Ovary (tissue), 9 donors: ENCODE data around the gene MIA. TPM values are rescaled to one million over a fixed set of nuclear protein-coding genes. Genes with fewer than 3 reads are reported as not detected.
A peak's percentile ranks its signal among the peaks of the same experiment; 100 is the strongest.

ENCODE experiments used
- DNase-seq, 5 donors: peaks; one replicate each; pipeline ENCODE4 v3.0.0-alpha.2; 2019 to 2020
- H3K27ac ChIP-seq, 2 donors: fragments of 200-600 bp; one replicate each; pipeline versions ENCODE4 v1.5.1 to v1.8.0; 2019 to 2022
- H3K27me3 ChIP-seq: fragments of 200-600 bp; one replicate; pipeline ENCODE4 v1.8.0; 2022
- H3K36me3 ChIP-seq: fragments of 200-600 bp; sonication (generic); one replicate; pipeline ENCODE4 v1.5.1; 2019
- H3K4me1 ChIP-seq: one replicate; pipeline ENCODE4 v1.8.1; 2013; ENCODE audit warnings: mild to moderate bottlenecking, moderate library complexity; ENCODE audit not compliant: insufficient read depth
- H3K4me3 ChIP-seq: fragments of 200-600 bp; sonication (generic); one replicate; pipeline ENCODE4 v1.5.1; 2017
- H3K9me3 ChIP-seq, 2 donors: fragments of 200-600 bp in 1 of 2; sonication (generic) in 1 of 2; one replicate each; pipeline versions ENCODE4 v1.5.1 to v1.8.1; 2013 to 2019; ENCODE audit warnings: mild to moderate bottlenecking in 1 of 2, moderate library complexity in 1 of 2
- CTCF ChIP-seq, 3 donors: fragments of 450-650 bp in 2 of 3; fragments of 200-600 bp in 1 of 3; IDR thresholded peaks; one replicate each; pipeline versions ENCODE4 v1.5.1 to v1.8.0; 2016 to 2022; ENCODE audit warnings: antibody characterized with exemption in 3 of 3, mild to moderate bottlenecking in 1 of 3
- EP300 ChIP-seq: sonication (generic); formaldehyde crosslinking; IDR thresholded peaks from one replicate; pipeline ENCODE4 v1.6.1; 2017; ENCODE audit warnings: antibody characterized with exemption
- POLR2A ChIP-seq: fragments of 450-650 bp; IDR thresholded peaks from one replicate; pipeline ENCODE4 v1.6.1; 2017; ENCODE audit warnings: antibody characterized with exemption, mild to moderate bottlenecking, moderate library complexity
- WGBS, 3 donors: extraction: QIAGEN DNeasy Blood & Tissue Kit in 1 of 3; methylation state at CpG; one replicate each; pipeline versions ENCODE4 v1.1.5 to v1.1.7; 2013 to 2017; 5-methylcytosine and 5-hydroxymethylcytosine counted together
- intact Hi-C, 4 donors: fragments of 100-400 bp; cut with DNase I; formaldehyde crosslinking; loops; one replicate each; pipeline versions ENCODE4 v1.11.0 to v1.15.1; 2022 to 2023
- polyA plus RNA-seq, 2 donors: library from polyadenylated mRNA; stranded (reverse); fragments of 200-250 nt in 1 of 2; fragments of 350-450 nt in 1 of 2; fragmentation: Illumina TruSeq in 1 of 2; extraction: RNeasy Lipid Tissue Mini Kit (QIAGEN cat#74804) in 1 of 2; gene quantifications; one replicate each; pipeline ENCODE4 v1.2.3, GENCODE V29; 2013 to 2014
- total RNA-seq, 7 donors: library from RNA; depleted of rRNA in 2 of 7; stranded (reverse); fragments of >200 nt in 2 of 7; fragmentation: NEBNext Ultra II Directional in 3 of 7; extraction: Animal tissue kit (Norgen Biotek cat#: 25700) in 3 of 7; gene quantifications; one replicate each; pipeline versions ENCODE4 v1.1.0 to v1.2.4, GENCODE V29; 2016 to 2023
- donor health status: DM: no; HTN: no; CAD: no; lungs with moderate emphysema.
- donor health status: DM: no; HTN: no; CAD: no.
- donor health status: Bipolar disorder and iron deficiency.
- donor health status: DM: yes; HTN: yes; CAD: no.
- donor health status: DM: no; HTN: no; CAD: no.
- donor health status: DM: yes; HTN: yes; CAD: no.

The MIA gene
- total and polyA plus RNA-seq, 9 donors: 1.7 to 3.9 (median 2.3) TPM; not detected in 3

GRCh38 chr19:40776364-40776763 lies 1.0 kb downstream of the MIA start:
- WGBS, 3 donors: 76 to 84% (median 78%) methylated on average over 7 of the region's 7 CpGs
- peaks cover 8% of the 10 kb centered on the region for H3K4me1 ChIP-seq
- no peak for TF ChIP-seq EP300
- TF ChIP-seq POLR2A: no peak
- no peak for TF ChIP-seq CTCF (IDR thresholded peaks at IDR 0.05)
- no peaks in the 10 kb centered on the region for H3K9me3 ChIP-seq
- peak overlapping the region in 1 of 2 donors; percentile 94 for H3K27ac ChIP-seq
- H3K36me3 ChIP-seq: no peaks in the 10 kb centered on the region
- no peak overlapping the region for H3K4me3 ChIP-seq
- H3K27me3 ChIP-seq: no peaks in the 10 kb centered on the region
- intact Hi-C loops: no loop called here
- no peak for DNase-seq

DNA sequence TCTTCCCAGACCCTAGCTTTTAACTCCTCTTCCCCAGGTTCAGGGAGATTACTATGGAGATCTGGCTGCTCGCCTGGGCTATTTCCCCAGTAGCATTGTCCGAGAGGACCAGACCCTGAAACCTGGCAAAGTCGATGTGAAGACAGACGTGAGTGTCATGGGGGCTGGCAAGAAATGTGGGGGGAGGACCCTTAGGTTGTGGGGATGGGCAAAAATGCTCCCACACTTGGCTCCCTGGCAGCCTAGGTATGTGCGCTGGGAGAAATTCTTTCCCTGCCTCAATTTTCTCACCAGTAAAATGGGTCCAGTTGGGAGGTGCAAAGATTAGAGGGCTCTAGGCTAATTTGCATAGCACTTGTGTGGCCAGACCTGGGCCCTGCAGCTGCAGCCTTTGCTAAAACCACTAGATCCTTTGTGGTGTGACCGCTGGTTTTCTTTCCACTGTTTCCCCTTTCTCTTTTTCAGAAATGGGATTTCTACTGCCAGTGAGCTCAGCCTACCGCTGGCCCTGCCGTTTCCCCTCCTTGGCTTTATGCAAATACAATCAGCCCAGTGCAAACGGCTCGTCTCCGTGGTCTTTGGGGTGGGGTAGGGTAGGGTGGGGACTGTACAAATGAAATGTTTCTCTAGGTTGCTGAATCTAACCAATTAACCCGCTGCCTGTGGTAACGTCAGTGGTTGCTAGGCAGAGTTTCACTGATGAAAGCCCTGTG lies 1.8 kb downstream of the MIA start:
- WGBS, 3 donors: 11 to 12% (median 12%) methylated on average over 13 of the region's 13 CpGs
- Histone ChIP-seq H3K4me1 (peaks cover 8% of the 10 kb centered on the region), H3K4me3 (peak overlapping the region; percentile 91), H3K9me3 (no peaks in the 10 kb centered on the region), H3K36me3 (no peaks in the 10 kb centered on the region), H3K27ac (peak overlapping the region; percentile 57 to 94), H3K27me3 (no peaks in the 10 kb centered on the region)
- TF ChIP-seq EP300 (no peak), CTCF (IDR thresholded peaks at IDR 0.05) (no peak), POLR2A (no peak)
- peak; percentile 81 to 92 (median 82) for DNase-seq
- intact Hi-C loops: no loop called here

- intact Hi-C loops: no loop called here
- no peak for DNase-seq
- Histone ChIP-seq H3K9me3 (no peaks in the 10 kb centered on the region), H3K27ac (peak overlapping the region; percentile 57 to 94), H3K36me3 (no peaks in the 10 kb centered on the region), H3K4me1 (peaks cover 8% of the 10 kb centered on the region), H3K27me3 (no peaks in the 10 kb centered on the region), H3K4me3 (peak overlapping the region; percentile 91)
- WGBS, 3 donors: 0 to 1% (median 0%) methylated on average over 10 of the region's 10 CpGs
- TF ChIP-seq POLR2A (no peak), CTCF (IDR thresholded peaks at IDR 0.05) (no peak), EP300 (no peak)
Measured at GRCh38 chr19:40777645-40777936, 2.3 kb downstream of the MIA start.

DNA sequence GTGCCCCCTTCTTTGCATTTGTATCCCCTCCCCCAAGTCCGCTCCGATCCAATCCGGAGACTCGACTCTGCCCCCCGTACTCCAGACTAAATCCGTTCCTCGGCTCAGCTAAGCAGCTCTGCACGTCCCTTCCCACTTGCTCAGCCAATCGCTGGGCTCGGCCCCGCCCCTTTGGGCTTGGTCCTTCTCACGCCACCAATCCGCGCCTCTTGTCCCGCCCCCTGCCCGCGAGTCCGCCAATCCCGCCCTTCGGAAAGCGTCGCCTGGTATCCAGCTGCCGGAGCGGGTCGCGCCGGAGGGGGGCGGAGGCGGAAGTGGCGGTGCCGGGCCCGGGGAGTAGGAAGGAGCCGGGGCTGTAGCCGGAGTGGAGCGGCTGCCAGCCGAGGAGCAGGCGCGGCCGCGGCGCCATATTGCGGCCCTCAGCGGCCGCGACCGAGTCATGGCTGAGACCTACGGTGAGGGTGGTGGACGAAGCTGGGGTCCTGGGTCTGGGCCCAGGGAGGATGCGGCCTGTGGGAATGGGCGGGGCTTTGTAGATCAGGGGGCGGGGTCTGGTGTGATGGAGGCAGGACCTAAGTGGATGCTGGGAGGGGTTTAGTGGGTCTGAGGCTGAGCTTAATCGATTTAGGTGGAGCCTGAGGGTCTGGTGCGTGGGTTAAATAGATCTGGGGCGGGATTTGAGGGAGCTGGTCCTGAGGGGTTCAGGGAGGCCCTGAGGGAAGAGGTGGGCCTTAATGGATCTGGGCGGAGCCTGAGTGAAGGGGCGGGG lies 2.8 kb downstream of the MIA start, which contains the start of gene RAB4B:
Gene RAB4B (plus strand): TSS at position 311 of the 769 bp plus-strand sequence. CDS start 129 bp downstream, at position 440.
- DNase-seq: peak; percentile 100
- Histone ChIP-seq H3K4me3 (peak within 1 kb of the TSS; percentile 91), H3K4me1 (peaks cover 8% of the 10 kb centered on the region), H3K27me3 (no peaks in the 10 kb centered on the region), H3K9me3 (no peaks in the 10 kb centered on the region), H3K36me3 (no peaks in the 10 kb centered on the region), H3K27ac (peak within 1 kb of the TSS; percentile 57 to 94)
- TF ChIP-seq CTCF (IDR thresholded peaks at IDR 0.05) (peak in 2 of 3 donors; percentile 36 to 41), POLR2A (no peak)
- 0 to 1% (median 0%) methylated on average over 47 to 56 of the region's 56 CpGs for WGBS, 3 donors
- intact Hi-C loops: no loop called here
